Measurements from ENCODE around the gene PMPCA.

Gene PMPCA

DNA sequence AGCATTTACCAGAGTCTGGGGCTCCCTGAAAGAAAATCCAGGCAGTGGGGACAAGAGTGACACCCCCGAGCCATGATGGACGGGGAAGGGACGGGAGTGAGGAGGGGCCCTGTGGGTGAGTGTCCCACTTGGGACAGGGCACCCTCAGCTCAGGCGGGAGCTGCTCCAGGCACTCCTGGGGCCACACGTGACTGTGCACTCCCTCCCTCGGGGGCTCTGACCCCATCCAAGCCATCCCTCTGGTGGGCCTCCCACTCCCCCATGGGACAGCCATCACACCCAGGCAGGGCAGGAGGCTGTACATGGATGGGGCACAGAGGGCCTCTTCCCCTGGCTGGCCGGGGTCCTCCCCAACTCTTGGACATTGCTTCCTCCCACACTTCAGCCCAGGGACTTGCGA lies 34.0 kb upstream of the PMPCA start:
- Histone ChIP-seq H3K4me3 (ENCODE audit: low read depth, low read length) (no peak overlapping the region), H3K27me3 (ENCODE audit: insufficient read depth, low read depth, severe bottlenecking) (no peaks in the 10 kb centered on the region), H3K27ac (no peak overlapping the region), H3K9me3 (ENCODE audit: severe bottlenecking) (no peaks in the 10 kb centered on the region), H3K36me3 (peaks cover 41% of the 10 kb centered on the region)
- no peak for DNase-seq
- TF ChIP-seq, protein P1, sequence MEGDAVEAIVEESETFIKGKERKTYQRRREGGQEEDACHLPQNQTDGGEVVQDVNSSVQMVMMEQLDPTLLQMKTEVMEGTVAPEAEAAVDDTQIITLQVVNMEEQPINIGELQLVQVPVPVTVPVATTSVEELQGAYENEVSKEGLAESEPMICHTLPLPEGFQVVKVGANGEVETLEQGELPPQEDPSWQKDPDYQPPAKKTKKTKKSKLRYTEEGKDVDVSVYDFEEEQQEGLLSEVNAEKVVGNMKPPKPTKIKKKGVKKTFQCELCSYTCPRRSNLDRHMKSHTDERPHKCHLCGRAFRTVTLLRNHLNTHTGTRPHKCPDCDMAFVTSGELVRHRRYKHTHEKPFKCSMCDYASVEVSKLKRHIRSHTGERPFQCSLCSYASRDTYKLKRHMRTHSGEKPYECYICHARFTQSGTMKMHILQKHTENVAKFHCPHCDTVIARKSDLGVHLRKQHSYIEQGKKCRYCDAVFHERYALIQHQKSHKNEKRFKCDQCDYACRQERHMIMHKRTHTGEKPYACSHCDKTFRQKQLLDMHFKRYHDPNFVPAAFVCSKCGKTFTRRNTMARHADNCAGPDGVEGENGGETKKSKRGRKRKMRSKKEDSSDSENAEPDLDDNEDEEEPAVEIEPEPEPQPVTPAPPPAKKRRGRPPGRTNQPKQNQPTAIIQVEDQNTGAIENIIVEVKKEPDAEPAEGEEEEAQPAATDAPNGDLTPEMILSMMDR (IDR thresholded peaks at IDR 0.05; ENCODE audit: low read depth, low read length) = no peak

DNA sequence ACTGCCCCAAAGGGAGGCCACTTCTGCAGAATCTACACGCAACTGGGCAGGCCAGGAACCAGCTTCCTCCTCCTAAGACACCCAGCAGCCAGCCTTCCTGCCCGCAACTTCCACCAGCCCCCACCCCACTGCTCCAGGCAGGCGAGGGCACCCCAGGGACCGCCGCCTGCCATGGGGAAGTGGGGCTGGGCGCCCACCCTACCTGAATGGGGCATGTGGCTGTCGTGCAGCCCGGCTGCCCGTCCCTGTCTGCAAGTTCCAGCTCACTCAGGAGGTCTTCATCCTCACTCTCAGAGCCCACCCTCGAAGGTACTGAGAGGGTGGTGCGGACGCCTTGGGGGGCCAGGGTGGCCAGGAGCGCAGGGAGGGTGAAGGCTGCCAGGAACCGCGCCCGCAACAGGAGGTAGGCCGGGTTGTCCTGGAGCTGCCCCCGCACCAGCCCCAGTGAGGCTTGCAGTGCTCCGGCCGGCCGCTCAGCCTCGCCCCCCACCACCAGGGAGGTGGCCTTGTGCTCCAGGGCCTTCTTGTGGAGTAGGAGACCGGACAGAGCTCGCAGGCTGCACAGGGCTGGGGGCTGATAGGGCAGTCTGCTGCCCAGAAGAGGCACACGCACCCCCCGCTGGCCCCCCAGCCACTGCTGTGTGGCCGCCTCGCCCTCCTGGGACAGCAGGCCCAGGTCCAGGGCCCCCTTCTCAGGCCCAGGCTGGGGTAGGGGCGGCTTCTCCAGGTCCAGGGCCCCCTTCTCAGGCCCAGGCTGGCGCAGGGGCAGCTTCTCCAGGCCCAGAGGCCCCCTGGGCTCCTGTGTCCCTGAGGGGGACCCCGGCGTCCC lies 32.9 kb upstream of the PMPCA start:
- H3K4me3 ChIP-seq (ENCODE audit: low read depth, low read length) = no peak overlapping the region
- DNase-seq = no peak
- peaks cover 50% of the 10 kb centered on the region for H3K36me3 ChIP-seq
- no peak overlapping the region for H3K27ac ChIP-seq
- H3K27me3 ChIP-seq (ENCODE audit: insufficient read depth, low read depth, severe bottlenecking) = no peaks in the 10 kb centered on the region
- TF ChIP-seq, protein P1 (IDR thresholded peaks at IDR 0.05; ENCODE audit: low read depth, low read length) = no peak
- no peaks in the 10 kb centered on the region for H3K9me3 ChIP-seq (ENCODE audit: severe bottlenecking)

DNA sequence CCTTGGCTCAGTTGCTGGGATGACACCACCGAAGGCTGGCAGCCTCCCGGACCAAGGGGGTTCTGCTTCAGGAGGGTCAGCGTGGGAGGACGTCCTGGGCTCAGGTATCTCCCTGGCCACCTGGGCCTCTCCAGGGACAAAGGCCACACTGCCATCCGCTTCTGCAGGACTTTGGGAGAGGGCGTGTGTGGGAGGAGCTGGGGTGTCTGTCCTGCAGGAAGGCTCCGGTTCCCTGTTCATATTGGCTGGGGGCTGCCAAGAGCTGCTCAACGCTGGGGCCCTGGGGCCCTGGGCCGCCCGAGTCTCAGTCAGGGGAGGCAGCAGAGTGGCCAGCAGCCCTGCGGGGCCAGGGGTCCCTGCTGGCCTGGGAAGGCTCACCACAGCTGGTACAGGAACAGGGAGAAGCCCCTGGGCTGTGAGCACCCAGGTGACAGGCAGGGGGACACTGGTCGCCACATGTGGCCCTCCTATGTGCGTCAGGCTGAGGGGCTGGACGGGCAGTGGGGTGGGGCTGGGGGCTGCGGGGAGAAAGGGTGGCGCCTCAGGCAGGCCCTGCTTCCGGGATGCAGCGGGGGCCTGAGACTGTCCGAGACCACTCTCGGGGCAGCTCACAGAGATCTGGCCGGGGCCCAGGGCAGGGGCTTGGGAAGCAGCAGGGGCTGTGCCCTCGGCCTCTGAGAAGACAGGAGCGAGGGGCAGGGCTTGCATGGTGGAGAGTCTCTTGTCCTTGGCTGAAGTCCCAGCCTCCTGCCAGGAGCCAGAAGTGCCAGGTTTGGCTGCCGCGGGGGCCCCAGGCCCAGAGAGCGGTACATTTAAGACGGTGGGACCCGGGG lies 32.1 kb upstream of the PMPCA start:
- Histone ChIP-seq H3K36me3 (peaks cover 58% of the 10 kb centered on the region), H3K9me3 (ENCODE audit: severe bottlenecking) (no peaks in the 10 kb centered on the region), H3K27ac (no peak overlapping the region), H3K27me3 (ENCODE audit: insufficient read depth, low read depth, severe bottlenecking) (no peaks in the 10 kb centered on the region), H3K4me3 (ENCODE audit: low read depth, low read length) (no peak overlapping the region)
- TF ChIP-seq, protein P1 (IDR thresholded peaks at IDR 0.05; ENCODE audit: low read depth, low read length) = no peak
- DNase-seq = no peak

DNA sequence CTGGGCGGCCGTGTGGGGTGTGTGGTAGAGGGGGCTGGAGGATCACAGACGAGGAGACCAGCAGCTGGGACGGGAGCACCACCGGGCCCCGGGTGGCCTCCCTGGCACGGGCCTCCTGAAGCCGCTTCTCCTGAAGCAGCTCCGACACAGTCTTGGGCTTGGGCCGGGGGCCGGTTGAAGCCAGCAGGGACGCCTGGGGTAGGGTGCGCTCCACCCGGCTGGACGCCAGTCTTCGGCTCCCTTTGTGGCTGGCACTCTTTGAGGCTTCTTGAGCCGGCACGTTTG lies 31.5 kb upstream of the PMPCA start:
- Histone ChIP-seq H3K36me3 (peaks cover 64% of the 10 kb centered on the region), H3K27me3 (ENCODE audit: insufficient read depth, low read depth, severe bottlenecking) (no peaks in the 10 kb centered on the region)

DNA sequence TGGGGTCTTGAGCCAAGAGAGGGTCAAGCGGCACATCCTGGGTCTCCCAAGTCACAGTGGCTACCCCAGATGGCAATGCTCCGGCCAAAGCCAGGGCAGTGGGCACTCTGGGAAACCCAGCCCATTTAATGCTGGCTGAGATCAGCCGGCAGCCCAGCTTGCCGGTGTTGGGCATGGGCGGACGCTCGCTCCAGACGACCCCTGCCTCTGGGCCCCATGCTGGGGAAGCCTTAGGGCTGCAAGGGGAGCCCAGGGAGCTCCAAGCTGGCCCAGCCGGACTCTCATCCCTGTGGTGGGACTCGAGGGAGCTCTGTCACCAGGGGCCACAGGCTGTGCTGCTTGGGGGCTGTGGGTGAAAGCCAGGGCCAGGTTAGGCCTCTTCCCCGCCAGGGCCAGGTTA lies 31.1 kb upstream of the PMPCA start:
- peaks cover 66% of the 10 kb centered on the region for H3K36me3 ChIP-seq
- H3K27me3 ChIP-seq (ENCODE audit: insufficient read depth, low read depth, severe bottlenecking) = no peaks in the 10 kb centered on the region
- TF ChIP-seq, protein P1 (IDR thresholded peaks at IDR 0.05; ENCODE audit: low read depth, low read length) = no peak

More for the DNA sequence above, 31.5 kb upstream of the PMPCA start:
- TF ChIP-seq, protein P1 (IDR thresholded peaks at IDR 0.05; ENCODE audit: low read depth, low read length) = no peak
- Histone ChIP-seq H3K27ac (no peak overlapping the region), H3K9me3 (ENCODE audit: severe bottlenecking) (no peaks in the 10 kb centered on the region), H3K4me3 (ENCODE audit: low read depth, low read length) (no peak overlapping the region)
- DNase-seq = no peak

More for the DNA sequence above, 31.1 kb upstream of the PMPCA start:
- Histone ChIP-seq H3K9me3 (ENCODE audit: severe bottlenecking) (no peaks in the 10 kb centered on the region), H3K4me3 (ENCODE audit: low read depth, low read length) (no peak overlapping the region), H3K27ac (no peak overlapping the region)
- DNase-seq = no peak

Data from WERI-Rb-1 (cell line).